SK-N-SH treated with all-trans-retinoic acid at 6 μM for 48 hours (cell line): Measurements from ENCODE around the gene RNF148.
"Not testable (repeated sequence)": the region's sequence is repeated elsewhere in the genome, so short reads cannot be mapped to it uniquely, and the experiment has no call there.

Experiments used
- ATAC-seq: fragments of 200-7000 bp; cut with Tn5 transposase; 3 replicates; pipeline ENCODE4 v1.9.1; 2020; ENCODE audit warnings: mild to moderate bottlenecking, moderate library complexity
- ARNTL ChIP-seq: fragments of 450-650 bp; formaldehyde crosslinking; IDR thresholded peaks from 2 replicates; pipeline ENCODE4 v1.5.0; 2020; ENCODE audit warnings: low read depth, mild to moderate bottlenecking, moderate library complexity, borderline replicate concordance
- BACH2 ChIP-seq: fragments of 250-450 bp; sonication (Bioruptor Pico); IDR thresholded peaks from 2 replicates; pipeline ENCODE4 v1.9.0; 2021; ENCODE audit warnings: mild to moderate bottlenecking, borderline replicate concordance
- CSDC2 ChIP-seq: fragments of 250-450 bp; sonication (Bioruptor Pico); IDR thresholded peaks from 2 replicates; pipeline ENCODE4 v1.5.0; 2020; ENCODE audit warnings: mild to moderate bottlenecking, moderate library complexity
- ESRRG ChIP-seq: fragments of 250-450 bp; sonication (Bioruptor Pico); IDR thresholded peaks from 2 replicates; pipeline ENCODE4 v1.6.1; 2021; ENCODE audit warnings: mild to moderate bottlenecking
- GLIS3 ChIP-seq: fragments of 250-450 bp; sonication (Bioruptor Pico); IDR thresholded peaks from 2 replicates; pipeline ENCODE4 v1.5.0; 2020; ENCODE audit warnings: mild to moderate bottlenecking, moderate library complexity
- ISL1 ChIP-seq: fragments of 250-450 bp; sonication (Bioruptor Pico); IDR thresholded peaks from 2 replicates; pipeline ENCODE4 v2.1.2; 2022; ENCODE audit warnings: mild to moderate bottlenecking, moderate library complexity
- OSR1 ChIP-seq: fragments of 250-450 bp; sonication (Bioruptor Pico); IDR thresholded peaks from 2 replicates; pipeline ENCODE4 v1.8.0; 2022; ENCODE audit warnings: moderate library complexity, mild to moderate bottlenecking, inconsistent platforms
- PPARA ChIP-seq: fragments of 250-450 bp; sonication (Bioruptor Pico); IDR thresholded peaks from 2 replicates; pipeline ENCODE4 v1.5.0; 2020; ENCODE audit warnings: mild to moderate bottlenecking, borderline replicate concordance
- RARB ChIP-seq: fragments of 250-450 bp; sonication (Bioruptor Pico); IDR thresholded peaks from 2 replicates; pipeline ENCODE4 v1.8.0; 2021; ENCODE audit warnings: mild to moderate bottlenecking, moderate library complexity
- TCF4 ChIP-seq: fragments of 250-450 bp; sonication (Bioruptor Pico); IDR thresholded peaks from 2 replicates; pipeline ENCODE4 v1.8.0; 2021; ENCODE audit warnings: mild to moderate bottlenecking, moderate library complexity, borderline replicate concordance
- TOX ChIP-seq: fragments of 250-450 bp; sonication (Bioruptor Pico); IDR thresholded peaks from 2 replicates; pipeline ENCODE4 v1.8.0; 2021; ENCODE audit warnings: mild to moderate bottlenecking, moderate library complexity, borderline replicate concordance
- ZC3H10 ChIP-seq: fragments of 250-450 bp; sonication (Bioruptor Pico); IDR thresholded peaks from 2 replicates; pipeline ENCODE4 v1.5.1; 2021; ENCODE audit warnings: mild to moderate bottlenecking, moderate library complexity
- ZFP3 ChIP-seq: fragments of 250-450 bp; sonication (Bioruptor Pico); IDR thresholded peaks from 2 replicates; pipeline ENCODE4 v1.5.0; 2020; ENCODE audit warnings: mild to moderate bottlenecking, moderate library complexity
- ZFP30 ChIP-seq: fragments of 450-650 bp; formaldehyde crosslinking; IDR thresholded peaks from 2 replicates; pipeline ENCODE4 v1.5.0; 2022; ENCODE audit warnings: mild to moderate bottlenecking, moderate library complexity
- ZNF565 ChIP-seq: fragments of 450-650 bp; formaldehyde crosslinking; conservative IDR thresholded peaks from 2 replicates; pipeline ENCODE4 v1.5.0; 2020; ENCODE audit warnings: low read depth, mild to moderate bottlenecking, moderate library complexity
- ZNF70 ChIP-seq: fragments of 450-650 bp; formaldehyde crosslinking; IDR thresholded peaks from 2 replicates; pipeline ENCODE4 v1.5.0; 2020; ENCODE audit warnings: mild to moderate bottlenecking, moderate library complexity
- ZNF8 ChIP-seq: fragments of 450-650 bp; formaldehyde crosslinking; IDR thresholded peaks from 2 replicates; pipeline ENCODE4 v1.5.0; 2020; ENCODE audit warnings: mild to moderate bottlenecking, moderate library complexity
- TF ChIP-seq, protein P1 (sequence below): fragments of 250-450 bp; sonication (Bioruptor Pico); IDR thresholded peaks from 2 replicates; pipeline ENCODE4 v1.8.0; 2021; ENCODE audit warnings: low read depth, mild to moderate bottlenecking, moderate library complexity, borderline replicate concordance
- TF ChIP-seq, protein P2 (sequence below): fragments of 250-450 bp; sonication (Bioruptor Pico); IDR thresholded peaks from 2 replicates; pipeline ENCODE4 v1.8.0; 2020; ENCODE audit warnings: mild to moderate bottlenecking, moderate library complexity, borderline replicate concordance
- TF ChIP-seq, protein P3 (sequence below): fragments of 250-450 bp; sonication (Bioruptor Pico); IDR thresholded peaks from 2 replicates; pipeline ENCODE4 v1.5.0; 2020; ENCODE audit warnings: mild to moderate bottlenecking, moderate library complexity
- TF ChIP-seq, protein P4 (sequence below): fragments of 250-450 bp; sonication (Bioruptor Pico); IDR thresholded peaks from 2 replicates; pipeline ENCODE4 v1.5.1; 2020; ENCODE audit warnings: low read depth, mild to moderate bottlenecking, moderate library complexity
- TF ChIP-seq, protein P5 (sequence below): fragments of 250-450 bp; sonication (Bioruptor Pico); IDR thresholded peaks from 2 replicates; pipeline ENCODE4 v1.5.1; 2021; ENCODE audit warnings: mild to moderate bottlenecking, moderate library complexity

RNF148 gene

DNA sequence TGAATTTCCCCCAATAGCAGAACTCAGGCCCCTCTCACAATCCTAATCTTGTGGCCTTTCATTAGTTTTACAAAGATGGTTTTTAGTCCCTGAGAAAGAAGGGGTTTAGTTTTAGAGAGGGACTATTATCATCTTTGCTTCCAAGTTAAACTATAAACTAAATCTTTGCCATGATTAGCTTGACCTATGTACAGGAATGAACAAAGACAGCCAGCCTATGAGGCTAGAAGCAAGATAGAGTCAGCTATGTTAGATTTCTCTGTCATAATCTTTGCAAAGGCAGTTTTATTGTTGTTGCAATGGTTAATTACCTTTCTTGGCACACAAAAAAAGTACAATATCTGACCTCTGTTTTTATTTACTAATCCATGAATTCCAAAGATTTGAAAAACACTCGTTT lies 22.9 kb downstream of the RNF148 start:
- TF ChIP-seq, protein P1, sequence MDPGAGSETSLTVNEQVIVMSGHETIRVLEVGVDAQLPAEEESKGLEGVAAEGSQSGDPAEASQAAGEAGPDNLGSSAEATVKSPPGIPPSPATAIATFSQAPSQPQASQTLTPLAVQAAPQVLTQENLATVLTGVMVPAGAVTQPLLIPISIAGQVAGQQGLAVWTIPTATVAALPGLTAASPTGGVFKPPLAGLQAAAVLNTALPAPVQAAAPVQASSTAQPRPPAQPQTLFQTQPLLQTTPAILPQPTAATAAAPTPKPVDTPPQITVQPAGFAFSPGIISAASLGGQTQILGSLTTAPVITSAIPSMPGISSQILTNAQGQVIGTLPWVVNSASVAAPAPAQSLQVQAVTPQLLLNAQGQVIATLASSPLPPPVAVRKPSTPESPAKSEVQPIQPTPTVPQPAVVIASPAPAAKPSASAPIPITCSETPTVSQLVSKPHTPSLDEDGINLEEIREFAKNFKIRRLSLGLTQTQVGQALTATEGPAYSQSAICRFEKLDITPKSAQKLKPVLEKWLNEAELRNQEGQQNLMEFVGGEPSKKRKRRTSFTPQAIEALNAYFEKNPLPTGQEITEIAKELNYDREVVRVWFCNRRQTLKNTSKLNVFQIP (CRISPR knock-in tag), result no peak
- TF ChIP-seq BACH2 (no peak), ZFP3 (no peak), ESRRG (CRISPR knock-in tag) (no peak), ZNF8 (CRISPR knock-in tag) (no peak), ZNF70 (CRISPR knock-in tag) (no peak), ZC3H10 (CRISPR knock-in tag) (no peak), GLIS3 (CRISPR knock-in tag) (no peak), ZNF565 (CRISPR knock-in tag) (no peak), TCF4 (CRISPR knock-in tag) (no peak), PPARA (CRISPR knock-in tag) (no peak), CSDC2 (CRISPR knock-in tag) (no peak), ZFP30 (CRISPR knock-in tag) (no peak), RARB (CRISPR knock-in tag) (no peak), TOX (CRISPR knock-in tag) (no peak), ISL1 (no peak)
- TF ChIP-seq, protein P2, sequence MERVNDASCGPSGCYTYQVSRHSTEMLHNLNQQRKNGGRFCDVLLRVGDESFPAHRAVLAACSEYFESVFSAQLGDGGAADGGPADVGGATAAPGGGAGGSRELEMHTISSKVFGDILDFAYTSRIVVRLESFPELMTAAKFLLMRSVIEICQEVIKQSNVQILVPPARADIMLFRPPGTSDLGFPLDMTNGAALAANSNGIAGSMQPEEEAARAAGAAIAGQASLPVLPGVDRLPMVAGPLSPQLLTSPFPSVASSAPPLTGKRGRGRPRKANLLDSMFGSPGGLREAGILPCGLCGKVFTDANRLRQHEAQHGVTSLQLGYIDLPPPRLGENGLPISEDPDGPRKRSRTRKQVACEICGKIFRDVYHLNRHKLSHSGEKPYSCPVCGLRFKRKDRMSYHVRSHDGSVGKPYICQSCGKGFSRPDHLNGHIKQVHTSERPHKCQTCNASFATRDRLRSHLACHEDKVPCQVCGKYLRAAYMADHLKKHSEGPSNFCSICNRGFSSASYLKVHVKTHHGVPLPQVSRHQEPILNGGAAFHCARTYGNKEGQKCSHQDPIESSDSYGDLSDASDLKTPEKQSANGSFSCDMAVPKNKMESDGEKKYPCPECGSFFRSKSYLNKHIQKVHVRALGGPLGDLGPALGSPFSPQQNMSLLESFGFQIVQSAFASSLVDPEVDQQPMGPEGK (CRISPR knock-in tag), result no peak
- no peak for ATAC-seq

DNA sequence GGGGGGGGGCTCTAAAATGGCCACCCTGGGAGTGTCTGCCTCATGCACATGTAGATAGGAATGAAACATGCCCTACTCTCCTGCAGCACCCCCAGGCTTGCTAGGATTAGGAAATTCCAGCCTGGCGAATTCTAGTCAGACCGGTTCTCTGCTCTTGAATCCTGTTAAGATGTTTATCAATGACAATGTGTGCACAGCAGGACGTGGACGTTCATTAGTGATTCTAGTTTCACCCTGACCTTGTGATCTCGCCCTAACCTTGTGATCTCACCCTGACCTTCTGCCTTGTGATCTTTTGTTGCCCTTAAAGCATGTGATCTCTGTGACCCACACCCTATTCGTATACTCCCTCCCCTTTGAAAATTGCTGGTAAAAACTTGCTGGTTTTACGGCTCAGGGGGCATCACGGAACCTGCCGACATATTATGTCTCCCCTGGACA lies 23.4 kb downstream of the RNF148 start:
- ATAC-seq, result not testable (repeated sequence)

DNA sequence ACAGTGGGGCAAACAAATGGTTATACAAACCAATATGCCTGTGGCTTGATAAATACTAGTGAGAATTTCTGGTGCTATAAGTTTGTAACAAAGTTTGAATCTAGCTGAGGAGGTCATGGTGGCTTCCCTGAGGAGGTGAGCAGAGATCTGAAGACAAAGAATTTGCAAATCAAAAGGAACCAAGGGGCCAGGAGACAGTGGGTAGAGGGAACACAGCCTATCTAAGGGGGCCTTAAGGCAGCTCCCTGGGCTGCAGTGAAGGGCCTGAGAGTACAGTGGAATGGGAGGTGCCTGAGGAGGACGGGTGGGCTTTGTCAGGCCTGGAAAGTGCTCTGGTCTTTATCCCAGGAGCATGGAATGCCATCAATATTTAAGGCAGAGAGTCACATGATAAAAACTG lies 25.6 kb downstream of the RNF148 start:
- ATAC-seq, result no peak
- TF ChIP-seq RARB (CRISPR knock-in tag) (no peak), BACH2 (no peak), ZFP30 (CRISPR knock-in tag) (no peak), OSR1 (CRISPR knock-in tag) (no peak), GLIS3 (CRISPR knock-in tag) (no peak), ZNF8 (CRISPR knock-in tag) (no peak), PPARA (CRISPR knock-in tag) (no peak), CSDC2 (CRISPR knock-in tag) (no peak), TOX (CRISPR knock-in tag) (no peak), ZFP3 (no peak), ESRRG (CRISPR knock-in tag) (no peak), TCF4 (CRISPR knock-in tag) (no peak), ISL1 (no peak), ARNTL (no peak), ZNF565 (CRISPR knock-in tag) (no peak)
- TF ChIP-seq, protein P3, sequence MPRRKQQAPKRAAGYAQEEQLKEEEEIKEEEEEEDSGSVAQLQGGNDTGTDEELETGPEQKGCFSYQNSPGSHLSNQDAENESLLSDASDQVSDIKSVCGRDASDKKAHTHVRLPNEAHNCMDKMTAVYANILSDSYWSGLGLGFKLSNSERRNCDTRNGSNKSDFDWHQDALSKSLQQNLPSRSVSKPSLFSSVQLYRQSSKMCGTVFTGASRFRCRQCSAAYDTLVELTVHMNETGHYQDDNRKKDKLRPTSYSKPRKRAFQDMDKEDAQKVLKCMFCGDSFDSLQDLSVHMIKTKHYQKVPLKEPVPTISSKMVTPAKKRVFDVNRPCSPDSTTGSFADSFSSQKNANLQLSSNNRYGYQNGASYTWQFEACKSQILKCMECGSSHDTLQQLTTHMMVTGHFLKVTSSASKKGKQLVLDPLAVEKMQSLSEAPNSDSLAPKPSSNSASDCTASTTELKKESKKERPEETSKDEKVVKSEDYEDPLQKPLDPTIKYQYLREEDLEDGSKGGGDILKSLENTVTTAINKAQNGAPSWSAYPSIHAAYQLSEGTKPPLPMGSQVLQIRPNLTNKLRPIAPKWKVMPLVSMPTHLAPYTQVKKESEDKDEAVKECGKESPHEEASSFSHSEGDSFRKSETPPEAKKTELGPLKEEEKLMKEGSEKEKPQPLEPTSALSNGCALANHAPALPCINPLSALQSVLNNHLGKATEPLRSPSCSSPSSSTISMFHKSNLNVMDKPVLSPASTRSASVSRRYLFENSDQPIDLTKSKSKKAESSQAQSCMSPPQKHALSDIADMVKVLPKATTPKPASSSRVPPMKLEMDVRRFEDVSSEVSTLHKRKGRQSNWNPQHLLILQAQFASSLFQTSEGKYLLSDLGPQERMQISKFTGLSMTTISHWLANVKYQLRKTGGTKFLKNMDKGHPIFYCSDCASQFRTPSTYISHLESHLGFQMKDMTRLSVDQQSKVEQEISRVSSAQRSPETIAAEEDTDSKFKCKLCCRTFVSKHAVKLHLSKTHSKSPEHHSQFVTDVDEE, result no peak
- TF ChIP-seq, protein P1 (CRISPR knock-in tag), result no peak
- TF ChIP-seq, protein P4, sequence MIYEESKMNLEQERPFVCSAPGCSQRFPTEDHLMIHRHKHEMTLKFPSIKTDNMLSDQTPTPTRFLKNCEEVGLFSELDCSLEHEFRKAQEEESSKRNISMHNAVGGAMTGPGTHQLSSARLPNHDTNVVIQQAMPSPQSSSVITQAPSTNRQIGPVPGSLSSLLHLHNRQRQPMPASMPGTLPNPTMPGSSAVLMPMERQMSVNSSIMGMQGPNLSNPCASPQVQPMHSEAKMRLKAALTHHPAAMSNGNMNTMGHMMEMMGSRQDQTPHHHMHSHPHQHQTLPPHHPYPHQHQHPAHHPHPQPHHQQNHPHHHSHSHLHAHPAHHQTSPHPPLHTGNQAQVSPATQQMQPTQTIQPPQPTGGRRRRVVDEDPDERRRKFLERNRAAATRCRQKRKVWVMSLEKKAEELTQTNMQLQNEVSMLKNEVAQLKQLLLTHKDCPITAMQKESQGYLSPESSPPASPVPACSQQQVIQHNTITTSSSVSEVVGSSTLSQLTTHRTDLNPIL (CRISPR knock-in tag), result no peak
- TF ChIP-seq, protein P5, sequence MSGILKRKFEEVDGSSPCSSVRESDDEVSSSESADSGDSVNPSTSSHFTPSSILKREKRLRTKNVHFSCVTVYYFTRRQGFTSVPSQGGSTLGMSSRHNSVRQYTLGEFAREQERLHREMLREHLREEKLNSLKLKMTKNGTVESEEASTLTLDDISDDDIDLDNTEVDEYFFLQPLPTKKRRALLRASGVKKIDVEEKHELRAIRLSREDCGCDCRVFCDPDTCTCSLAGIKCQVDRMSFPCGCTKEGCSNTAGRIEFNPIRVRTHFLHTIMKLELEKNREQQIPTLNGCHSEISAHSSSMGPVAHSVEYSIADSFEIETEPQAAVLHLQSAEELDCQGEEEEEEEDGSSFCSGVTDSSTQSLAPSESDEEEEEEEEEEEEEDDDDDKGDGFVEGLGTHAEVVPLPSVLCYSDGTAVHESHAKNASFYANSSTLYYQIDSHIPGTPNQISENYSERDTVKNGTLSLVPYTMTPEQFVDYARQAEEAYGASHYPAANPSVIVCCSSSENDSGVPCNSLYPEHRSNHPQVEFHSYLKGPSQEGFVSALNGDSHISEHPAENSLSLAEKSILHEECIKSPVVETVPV (CRISPR knock-in tag), result no peak
- TF ChIP-seq, protein P2 (CRISPR knock-in tag), result no peak
